ENCODE data around the gene KIAA1755.
"Not testable (repeated sequence)": the region's sequence is repeated elsewhere in the genome, so short reads cannot be mapped to it uniquely, and the experiment has no call there.

KIAA1755 gene

GRCh38 chr20:38248133-38248532, 12.4 kb downstream of the KIAA1755 start:
- Histone ChIP-seq H3K9me3 (ENCODE audit: insufficient read depth, low read length) (peaks cover 11% of the 10 kb centered on the region; the same call in 1 of the 2 replicates), H3K9ac (ENCODE audit: low read length) (no peak overlapping the region), H4K20me1 (ENCODE audit: insufficient read depth, low read length) (no peaks in the 10 kb centered on the region), H3K4me3 (ENCODE audit: low read length) (no peak overlapping the region), H3K4me2 (ENCODE audit: low read length) (no peak overlapping the region), H3K79me2 (ENCODE audit: low read length) (no peaks in the 10 kb centered on the region), H2AFZ (ENCODE audit: low read depth, low read length) (no peak overlapping the region), H3K27ac (ENCODE audit: low read length) (no peak overlapping the region), H3K27me3 (ENCODE audit: low read depth, low read length) (no peaks in the 10 kb centered on the region; the same call in 1 of the 2 replicates), H3K4me1 (ENCODE audit: low read length) (no peaks in the 10 kb centered on the region), H3K36me3 (replicated peaks; ENCODE audit: low read depth, low read length) (no peaks in the 10 kb centered on the region)
- TF ChIP-seq CTCF (IDR thresholded peaks at IDR 0.05; ENCODE audit: low read depth, low read length) (no peak), EZH2phosphoT487 (IDR thresholded peaks at IDR 0.05; ENCODE audit: low read depth) (no peak)

- H3K9me3 ChIP-seq (ENCODE audit: insufficient read depth, low read length), result peaks cover 15% of the 10 kb centered on the region; the same call in 1 of the 2 replicates
- H3K4me2 ChIP-seq (ENCODE audit: low read length); H3K79me2 ChIP-seq (ENCODE audit: low read length); H4K20me1 ChIP-seq (ENCODE audit: insufficient read depth, low read length); H3K9ac ChIP-seq (ENCODE audit: low read length); H3K27ac ChIP-seq (ENCODE audit: low read length); H3K27me3 ChIP-seq (ENCODE audit: low read depth, low read length); H2AFZ ChIP-seq (ENCODE audit: low read depth, low read length); H3K36me3 ChIP-seq (replicated peaks; ENCODE audit: low read depth, low read length); H3K4me3 ChIP-seq (ENCODE audit: low read length); H3K4me1 ChIP-seq (ENCODE audit: low read length): not testable (repeated sequence)
Measured at GRCh38 chr20:38247725-38248124, 12.8 kb downstream of the KIAA1755 start.

- no peak for TF ChIP-seq CTCF (IDR thresholded peaks at IDR 0.05; ENCODE audit: low read depth, low read length)
- H3K4me2 ChIP-seq (ENCODE audit: low read length), result no peak overlapping the region
- peaks cover 21% of the 10 kb centered on the region for H3K9me3 ChIP-seq (ENCODE audit: insufficient read depth, low read length)
- no peak overlapping the region for H3K27ac ChIP-seq (ENCODE audit: low read length)
- no peaks in the 10 kb centered on the region for H3K36me3 ChIP-seq (replicated peaks; ENCODE audit: low read depth, low read length)
- H2AFZ ChIP-seq (ENCODE audit: low read depth, low read length), result no peak overlapping the region
- H3K79me2 ChIP-seq (ENCODE audit: low read length), result no peaks in the 10 kb centered on the region
- no peaks in the 10 kb centered on the region for H3K4me1 ChIP-seq (ENCODE audit: low read length)
- H3K9ac ChIP-seq (ENCODE audit: low read length), result no peak overlapping the region
- H3K4me3 ChIP-seq (ENCODE audit: low read length), result no peak overlapping the region
- H3K27me3 ChIP-seq (ENCODE audit: low read depth, low read length), result no peaks in the 10 kb centered on the region; the same call in 1 of the 2 replicates
- H4K20me1 ChIP-seq (ENCODE audit: insufficient read depth, low read length), result no peaks in the 10 kb centered on the region
Measured at GRCh38 chr20:38247166-38247509, 13.4 kb downstream of the KIAA1755 start.

GRCh38 chr20:38246357-38247165, 14.0 kb downstream of the KIAA1755 start:
- Histone ChIP-seq H4K20me1 (ENCODE audit: insufficient read depth, low read length) (no peaks in the 10 kb centered on the region), H3K9ac (ENCODE audit: low read length) (no peak overlapping the region), H3K4me3 (ENCODE audit: low read length) (no peak overlapping the region), H3K79me2 (ENCODE audit: low read length) (no peaks in the 10 kb centered on the region), H3K4me1 (ENCODE audit: low read length) (no peaks in the 10 kb centered on the region), H3K4me2 (ENCODE audit: low read length) (no peak overlapping the region), H3K9me3 (ENCODE audit: insufficient read depth, low read length) (peaks cover 27% of the 10 kb centered on the region), H3K36me3 (replicated peaks; ENCODE audit: low read depth, low read length) (no peaks in the 10 kb centered on the region), H3K27ac (ENCODE audit: low read length) (no peak overlapping the region), H2AFZ (ENCODE audit: low read depth, low read length) (no peak overlapping the region), H3K27me3 (ENCODE audit: low read depth, low read length) (no peaks in the 10 kb centered on the region; the same call in 1 of the 2 replicates)
- TF ChIP-seq CTCF (IDR thresholded peaks at IDR 0.05; ENCODE audit: low read depth, low read length), result no peak
- TF ChIP-seq EZH2phosphoT487 (IDR thresholded peaks at IDR 0.05; ENCODE audit: low read depth), result no peak
